ENCODE data around the gene CACNB4.

- TF ChIP-seq, protein P1, sequence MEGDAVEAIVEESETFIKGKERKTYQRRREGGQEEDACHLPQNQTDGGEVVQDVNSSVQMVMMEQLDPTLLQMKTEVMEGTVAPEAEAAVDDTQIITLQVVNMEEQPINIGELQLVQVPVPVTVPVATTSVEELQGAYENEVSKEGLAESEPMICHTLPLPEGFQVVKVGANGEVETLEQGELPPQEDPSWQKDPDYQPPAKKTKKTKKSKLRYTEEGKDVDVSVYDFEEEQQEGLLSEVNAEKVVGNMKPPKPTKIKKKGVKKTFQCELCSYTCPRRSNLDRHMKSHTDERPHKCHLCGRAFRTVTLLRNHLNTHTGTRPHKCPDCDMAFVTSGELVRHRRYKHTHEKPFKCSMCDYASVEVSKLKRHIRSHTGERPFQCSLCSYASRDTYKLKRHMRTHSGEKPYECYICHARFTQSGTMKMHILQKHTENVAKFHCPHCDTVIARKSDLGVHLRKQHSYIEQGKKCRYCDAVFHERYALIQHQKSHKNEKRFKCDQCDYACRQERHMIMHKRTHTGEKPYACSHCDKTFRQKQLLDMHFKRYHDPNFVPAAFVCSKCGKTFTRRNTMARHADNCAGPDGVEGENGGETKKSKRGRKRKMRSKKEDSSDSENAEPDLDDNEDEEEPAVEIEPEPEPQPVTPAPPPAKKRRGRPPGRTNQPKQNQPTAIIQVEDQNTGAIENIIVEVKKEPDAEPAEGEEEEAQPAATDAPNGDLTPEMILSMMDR (IDR thresholded peaks at IDR 0.05): no peak
- no peak for TF ChIP-seq POLR2A (IDR thresholded peaks at IDR 0.05)
These were observed 151.1 kb downstream of the CACNB4 start for GRCh38 chr2:151947813-151948165.
